Measurements from ENCODE around the gene BARX2. TPM values are rescaled to one million over a fixed set of nuclear protein-coding genes. Genes with fewer than 3 reads are reported as not detected.

Gene BARX2
- total and polyA plus RNA-seq, 2 of the 4 experiments (the other 2 are of a cell fraction), result not detected

- Histone ChIP-seq H3K4me1 (ENCODE audit: control insufficient read depth, insufficient read depth, low read length) (no peaks in the 10 kb centered on the region), H4K91ac (ENCODE audit: insufficient read depth, low read depth, low read length) (no peak overlapping the region), H2AFZ (replicated peaks; ENCODE audit: low read length, poor library complexity) (no peak overlapping the region), H2BK15ac (ENCODE audit: low read depth, low read length) (no peak overlapping the region), H2BK5ac (ENCODE audit: low read depth, low read length, poor library complexity, severe bottlenecking) (no peak overlapping the region), H3K4ac (ENCODE audit: low read depth, low read length) (no peak overlapping the region), H3K4me3 (ENCODE audit: insufficient read depth, low read depth, low read length) (no peak overlapping the region), H3K79me1 (ENCODE audit: low read depth in 1 of 2, low read length in 2 of 2) (no peaks in the 10 kb centered on the region), H4K5ac (ENCODE audit: low read depth, low read length) (no peak overlapping the region), H2AK9ac (replicated peaks; ENCODE audit: low read depth, low read length, poor library complexity) (no peak overlapping the region), H3K27me3 (ENCODE audit: control insufficient read depth, insufficient read depth, low read length) (peaks cover 9% of the 10 kb centered on the region), H3K9ac (ENCODE audit: low read depth, low read length) (no peak overlapping the region), H4K8ac (ENCODE audit: low read depth in 2 of 2, low read length in 2 of 2) (no peak overlapping the region), H2AK5ac (ENCODE audit: low read depth, low read length) (no peak overlapping the region), H3K14ac (replicated peaks; ENCODE audit: low read depth, low read length) (no peak overlapping the region), H3K36me3 (ENCODE audit: control insufficient read depth, insufficient read depth, low read length) (no peaks in the 10 kb centered on the region), H2BK120ac (ENCODE audit: low read depth, low read length) (no peak overlapping the region), H3K9me3 (ENCODE audit: control insufficient read depth, insufficient read depth, low read length) (no peaks in the 10 kb centered on the region), H4K20me1 (ENCODE audit: insufficient read depth, low read length) (no peaks in the 10 kb centered on the region), H3K27ac (ENCODE audit: insufficient read depth, low read length) (no peak overlapping the region), H3K56ac (ENCODE audit: extremely low read depth, insufficient read depth, low read length) (no peak overlapping the region), H3K4me2 (ENCODE audit: low read depth, low read length) (no peak overlapping the region), H3K9me1 (ENCODE audit: insufficient read depth, low read length) (no peaks in the 10 kb centered on the region), H3K23ac (ENCODE audit: low read depth, low read length) (no peak overlapping the region), H3K18ac (ENCODE audit: low read depth, low read length) (no peak overlapping the region), H2BK20ac (ENCODE audit: low read depth, low read length) (no peak overlapping the region)
- no TSS peak for BruUV-seq (replicated peaks)
- dilution Hi-C loops (cut with HindIII; ENCODE audit: low sequenced_read_pairs, unreplicated experiment) (no loop called here), in situ Hi-C loops (cut with MboI; ENCODE audit: low sequenced_read_pairs) (no loop called here), intact Hi-C loops (cut with micrococcal nuclease) (no loop called here)
- DNase-seq, result no peak
- ChIA-PET POLR2A (ENCODE audit: unreplicated experiment) (no interaction called here), CTCF (no interaction called here)
- no peak for TF ChIP-seq RFX5 (IDR thresholded peaks at IDR 0.05; ENCODE audit: low read depth, low read length)
- ATAC-seq (ENCODE audit: low read depth), result no peak
- WGBS, 2 experiments (ENCODE audit: extremely low coverage in 2 of 2, insufficient read length in 1 of 2), result 20% methylated on average over 1 of the region's 4 CpGs; no CpG with 5 or more reads in 1 of the 2 experiments
Observed at GRCh38 chr11:129354691-129355090, 21.0 kb upstream of the BARX2 start.

All from IMR-90 (cell line).